GM12864 (cell line): ENCODE results near the gene NLRC4.
"Not testable (repeated sequence)": the region's sequence is repeated elsewhere in the genome, so short reads cannot be mapped to it uniquely, and the experiment has no call there.

Experiments
- DNase-seq: peaks from one replicate; pipeline ENCODE4 v3.0.0-alpha.2; 2011; ENCODE audit warnings: low read depth
- H3K4me3 ChIP-seq: 2 replicates; pipeline ENCODE4 v1.5.1; 2011; ENCODE audit warnings: mild to moderate bottlenecking, low read depth, low read length, control low read depth
- TF ChIP-seq, protein P1 (sequence below): IDR thresholded peaks from 2 replicates; pipeline ENCODE4 v1.5.1; 2011; ENCODE audit warnings: low read depth, mild to moderate bottlenecking, moderate library complexity, low read length, control low read depth, inconsistent platforms; ENCODE audit errors: missing control alignments

NLRC4 gene

DNA sequence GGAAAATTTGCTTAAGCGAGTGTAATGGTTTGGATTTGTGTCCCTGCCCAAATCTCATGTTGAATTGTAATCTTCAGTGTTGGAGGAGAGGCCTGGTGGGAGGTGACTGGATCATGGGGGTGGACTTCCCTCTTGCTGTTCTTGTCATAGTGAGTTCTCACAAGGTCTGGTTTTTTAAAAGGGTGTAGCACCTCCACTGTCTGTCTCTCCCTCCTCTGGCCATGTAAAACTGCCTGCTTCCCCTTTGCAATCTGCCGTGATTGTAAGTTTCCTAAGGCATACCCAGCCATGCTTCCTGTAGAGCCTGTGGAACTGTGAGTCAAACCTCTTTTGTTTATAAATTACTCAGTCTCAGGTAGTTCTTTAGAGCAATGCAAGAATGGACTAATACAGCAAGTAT, 19.6 kb upstream of the NLRC4 start:
- TF ChIP-seq, protein P1, sequence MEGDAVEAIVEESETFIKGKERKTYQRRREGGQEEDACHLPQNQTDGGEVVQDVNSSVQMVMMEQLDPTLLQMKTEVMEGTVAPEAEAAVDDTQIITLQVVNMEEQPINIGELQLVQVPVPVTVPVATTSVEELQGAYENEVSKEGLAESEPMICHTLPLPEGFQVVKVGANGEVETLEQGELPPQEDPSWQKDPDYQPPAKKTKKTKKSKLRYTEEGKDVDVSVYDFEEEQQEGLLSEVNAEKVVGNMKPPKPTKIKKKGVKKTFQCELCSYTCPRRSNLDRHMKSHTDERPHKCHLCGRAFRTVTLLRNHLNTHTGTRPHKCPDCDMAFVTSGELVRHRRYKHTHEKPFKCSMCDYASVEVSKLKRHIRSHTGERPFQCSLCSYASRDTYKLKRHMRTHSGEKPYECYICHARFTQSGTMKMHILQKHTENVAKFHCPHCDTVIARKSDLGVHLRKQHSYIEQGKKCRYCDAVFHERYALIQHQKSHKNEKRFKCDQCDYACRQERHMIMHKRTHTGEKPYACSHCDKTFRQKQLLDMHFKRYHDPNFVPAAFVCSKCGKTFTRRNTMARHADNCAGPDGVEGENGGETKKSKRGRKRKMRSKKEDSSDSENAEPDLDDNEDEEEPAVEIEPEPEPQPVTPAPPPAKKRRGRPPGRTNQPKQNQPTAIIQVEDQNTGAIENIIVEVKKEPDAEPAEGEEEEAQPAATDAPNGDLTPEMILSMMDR, result no peak
- no peak overlapping the region for H3K4me3 ChIP-seq
- DNase-seq, result no peak

DNA sequence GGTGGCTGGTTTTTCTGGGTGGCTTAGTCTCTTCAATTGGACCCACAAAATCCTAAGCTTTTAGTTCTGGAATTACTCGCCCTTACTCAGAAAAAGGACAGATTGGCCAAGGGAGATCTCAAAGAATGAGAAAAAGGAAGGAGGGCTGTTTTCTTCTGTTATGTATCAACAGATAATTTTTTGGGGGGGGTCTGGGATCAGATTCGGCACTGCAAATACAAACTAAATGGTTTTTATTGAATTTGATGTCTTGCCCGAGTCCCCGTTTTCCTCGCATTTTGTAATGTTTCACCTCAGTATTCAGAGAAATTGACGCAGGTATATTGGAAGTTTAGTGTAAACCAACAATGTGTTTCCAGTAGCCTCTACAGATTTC, 13.8 kb upstream of the NLRC4 start:
- H3K4me3 ChIP-seq, result peak overlapping the region; percentile 100
- TF ChIP-seq, protein P1, result no peak
- DNase-seq, result no peak

DNA sequence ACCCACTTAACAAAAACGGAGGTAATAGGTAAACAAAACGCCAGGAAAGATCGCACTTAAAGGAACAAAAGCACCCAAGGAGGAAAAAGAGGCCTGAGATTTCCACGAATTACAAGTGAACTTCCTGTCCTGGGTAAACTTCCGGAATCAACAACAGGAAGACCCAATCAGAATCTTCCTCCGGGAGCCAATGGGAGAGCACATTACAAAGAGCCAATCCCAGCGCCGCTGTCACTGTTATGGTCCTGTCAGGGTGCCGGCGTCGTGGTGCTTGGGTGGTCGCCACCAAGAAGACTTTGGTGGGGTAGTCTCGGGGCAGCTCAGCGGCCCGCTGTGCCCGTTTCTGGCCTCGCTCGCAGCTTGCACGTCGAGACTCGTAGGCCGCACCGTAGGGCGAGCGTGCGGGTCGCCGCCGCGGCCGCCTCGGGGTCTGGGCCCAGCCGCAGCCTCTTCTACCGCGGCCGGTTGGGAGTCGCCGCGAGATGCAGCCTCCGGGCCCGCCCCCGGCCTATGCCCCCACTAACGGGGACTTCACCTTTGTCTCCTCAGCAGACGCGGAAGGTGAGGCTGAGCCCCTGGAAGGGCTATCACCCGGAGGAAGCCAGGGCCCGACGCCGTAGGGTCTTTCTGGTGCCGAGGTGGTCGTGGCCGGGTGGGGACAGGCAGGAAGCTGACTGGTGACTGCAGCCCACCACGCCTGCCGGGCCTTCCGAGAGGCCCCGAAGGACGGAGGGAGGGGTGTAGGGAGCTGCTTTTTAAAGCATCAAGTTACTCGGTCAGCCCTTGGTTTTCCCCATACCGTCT, 13.2 kb upstream of the NLRC4 start, which contains the start of gene YIPF4:
Gene YIPF4, plus strand, starts transcription at position 231 of the 804 bp plus-strand sequence. Its CDS starts 252 bp downstream, at position 483.
- DNase-seq, result peak; percentile 83

DNA sequence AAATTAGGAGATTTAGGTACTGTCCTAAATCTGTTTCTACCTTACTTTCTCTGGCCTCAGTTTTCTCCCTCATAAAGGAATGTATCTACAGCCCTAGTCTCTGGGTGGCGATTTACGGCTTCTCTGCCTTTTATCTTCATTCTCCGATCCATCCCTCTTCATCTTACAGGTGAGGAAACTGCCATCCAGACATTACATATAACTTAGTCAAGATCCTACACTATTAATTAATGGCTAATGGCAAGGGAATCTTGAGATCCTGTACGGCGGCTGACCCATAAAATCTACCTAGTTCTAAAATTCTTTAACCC, 12.6 kb upstream of the NLRC4 start:
- H3K4me3 ChIP-seq, result peak overlapping the region; percentile 100
- DNase-seq, result no peak
- TF ChIP-seq, protein P1, result no peak

More for the DNA sequence above, 13.2 kb upstream of the NLRC4 start, which contains the start of gene YIPF4:
- TF ChIP-seq, protein P1, result no peak
- peak within 1 kb of the TSS; percentile 100 for H3K4me3 ChIP-seq

DNA sequence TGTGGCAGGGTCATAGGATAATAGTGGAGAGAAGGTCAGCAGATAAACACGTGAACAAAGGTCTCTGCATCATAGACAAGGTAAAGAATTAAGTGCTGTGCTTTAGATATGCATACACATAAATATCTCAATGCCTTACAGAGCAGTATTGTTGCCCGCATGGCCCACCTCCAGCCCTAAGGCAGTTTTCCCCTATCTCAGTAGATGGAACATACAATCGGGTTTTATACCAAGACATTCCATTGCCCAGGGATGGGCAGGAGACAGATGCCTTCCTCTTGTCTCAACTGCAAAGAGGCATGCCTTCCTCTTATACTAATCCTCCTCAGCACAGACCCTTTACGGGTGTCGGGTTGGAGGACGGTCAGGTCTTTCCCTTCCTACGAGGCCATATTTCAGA, 11.1 kb upstream of the NLRC4 start:
- DNase-seq, H3K4me3 ChIP-seq: not testable (repeated sequence)

DNA sequence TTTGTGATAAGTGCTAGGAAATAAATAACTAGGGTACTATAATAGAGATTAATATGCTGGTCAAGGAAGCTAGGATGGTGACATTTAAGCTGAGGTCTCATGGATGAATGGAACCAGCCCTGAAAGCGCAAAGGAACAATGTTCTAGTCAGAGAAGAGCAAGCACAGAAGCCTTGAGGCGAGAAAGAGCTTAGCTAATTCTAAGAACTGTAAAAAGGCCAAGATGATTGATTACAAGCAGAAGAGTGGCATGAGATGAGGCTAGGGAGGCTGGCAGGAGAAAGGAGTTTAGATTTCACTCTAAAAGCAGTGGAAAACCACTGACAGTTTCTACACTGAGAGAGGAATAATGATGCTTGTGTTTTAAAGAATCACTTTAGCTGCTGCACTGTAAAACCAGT, 9.6 kb upstream of the NLRC4 start:
- DNase-seq, result no peak
- TF ChIP-seq, protein P1, result no peak

DNA sequence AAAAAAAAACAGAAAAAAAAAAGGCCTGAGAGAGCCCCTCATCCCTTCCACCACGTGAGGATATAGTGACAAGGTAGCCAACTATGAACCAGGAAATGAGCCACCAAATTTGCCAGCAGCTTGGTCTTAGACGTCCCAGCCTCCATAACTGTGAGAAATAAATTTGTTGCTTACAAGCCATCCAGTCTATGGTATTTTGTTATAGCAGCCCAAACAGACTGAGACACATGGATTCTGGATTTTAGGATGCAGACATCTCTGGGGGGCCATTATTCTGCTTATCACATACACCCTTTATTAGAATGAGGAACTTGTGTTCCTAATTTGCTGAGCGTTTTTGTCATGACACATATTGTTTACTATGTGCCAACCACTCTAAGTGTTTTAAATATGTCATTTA, 7.6 kb upstream of the NLRC4 start:
- H3K4me3 ChIP-seq, result no peak overlapping the region
- TF ChIP-seq, protein P1, result no peak
- DNase-seq, result no peak

More for the DNA sequence above, 9.6 kb upstream of the NLRC4 start:
- H3K4me3 ChIP-seq, result no peak overlapping the region
